ENCODE data around the gene PGS1. TPM values are rescaled to one million over a fixed set of nuclear protein-coding genes. Genes with fewer than 3 reads are reported as not detected.

The PGS1 gene
- total RNA-seq, 5 donors from 2014 or later (not counting 1 experiment from before 2014, with no cell fraction given) = 60.5 to 87.2 (median 78.9) TPM

DNA sequence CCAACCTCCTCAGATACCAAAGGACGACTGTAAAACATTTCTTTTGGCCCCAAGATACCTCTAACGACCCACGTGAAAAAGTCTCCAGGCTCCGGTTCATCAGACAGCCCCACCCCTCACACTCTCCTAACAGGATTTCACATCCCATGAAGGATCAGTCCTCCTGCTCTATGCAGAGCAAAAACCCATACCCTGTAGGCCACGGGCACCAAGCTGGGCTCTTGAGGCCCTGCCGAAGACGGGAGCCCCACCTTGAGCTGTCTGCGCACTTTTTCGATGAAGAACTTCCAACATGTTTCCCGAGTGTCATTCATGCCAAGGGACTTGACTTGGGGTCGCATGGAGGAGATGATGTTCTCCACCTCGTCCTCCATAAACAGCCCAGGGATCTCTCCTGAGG lies 89.9 kb downstream of the PGS1 start:
- no peaks in the 10 kb centered on the region for H3K36me3 Mint-ChIP-seq
- no peaks in the 10 kb centered on the region for H3K9me3 ChIP-seq
- 83% methylated on average over 11 of the region's 12 CpGs for WGBS (ENCODE audit: insufficient coverage)
- no peak overlapping the region for H3K4me3 Mint-ChIP-seq
- ChIA-PET POLR2A (no interaction called here), CTCF (no interaction called here)
- no peak for DNase-seq
- peaks cover 0 to 8% of the 10 kb centered on the region in 2 experiments for H3K27me3 ChIP-seq (replicated peaks in 1 of 2; ENCODE audit: control insufficient read depth in 2 of 2, extremely low read depth in 1 of 2, insufficient read depth in 2 of 2, low read length in 1 of 2)
- H3K27ac Mint-ChIP-seq = no peak overlapping the region
- no peaks in the 10 kb centered on the region for H3K4me1 Mint-ChIP-seq
- no peak overlapping the region for H3K27ac ChIP-seq (ENCODE audit: low read length)
- no peaks in the 10 kb centered on the region for H3K9me3 Mint-ChIP-seq
- no peak for ATAC-seq (replicated peaks in 1 of 4)
- H3K4me1 ChIP-seq (ENCODE audit: control insufficient read depth in 1 of 2, extremely low read depth in 1 of 2, insufficient read depth in 2 of 2, low read length in 2 of 2) = no peaks in the 10 kb centered on the region
- no peaks in the 10 kb centered on the region for H3K27me3 Mint-ChIP-seq
- H3K36me3 ChIP-seq (ENCODE audit: control insufficient read depth in 2 of 2, extremely low read depth in 1 of 2, insufficient read depth in 1 of 2, low read length in 1 of 2) = no peaks in the 10 kb centered on the region
- H3K4me3 ChIP-seq (ENCODE audit: control insufficient read depth in 1 of 2, extremely low read depth in 1 of 2, low read length in 1 of 2) = no peak overlapping the region

DNA sequence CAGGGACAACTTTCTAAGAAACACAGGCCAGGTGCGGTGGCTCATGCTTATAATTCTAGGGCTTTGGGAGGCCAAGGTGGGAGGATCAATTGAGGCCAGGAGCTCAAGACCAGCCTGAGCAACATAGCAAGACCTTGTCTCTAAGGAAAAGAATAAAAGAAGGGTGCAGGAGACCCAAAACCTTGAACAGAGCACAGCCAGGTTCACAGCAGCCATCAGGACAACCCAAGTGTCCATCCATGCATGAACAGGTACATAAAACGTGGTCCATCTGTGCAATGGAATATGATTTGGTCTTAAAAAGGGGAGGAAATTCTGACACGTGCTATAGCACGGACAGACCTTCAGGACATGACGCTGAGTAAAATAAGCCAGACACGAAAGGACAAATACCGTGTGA lies 91.0 kb downstream of the PGS1 start:
- CTCF ChIA-PET = no interaction called here

DNA sequence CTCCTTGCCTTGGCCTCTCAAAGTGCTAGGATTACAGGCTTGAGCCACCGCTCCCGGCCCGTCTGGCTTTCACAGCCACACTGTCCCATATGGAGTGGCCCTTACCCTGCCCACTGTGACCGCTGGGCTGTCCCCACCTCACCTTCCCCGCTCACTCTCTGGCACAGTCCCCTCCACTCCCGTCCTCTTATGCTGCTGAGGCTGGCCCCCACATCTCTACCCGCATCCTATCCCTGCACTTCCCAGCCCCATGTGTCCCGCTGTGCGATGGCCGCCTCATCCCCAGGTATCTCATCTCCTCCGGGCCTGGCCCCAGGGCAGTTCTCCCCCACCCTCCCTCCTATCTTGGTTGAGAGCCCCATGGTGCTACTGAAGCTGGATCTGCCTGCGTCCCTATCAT lies 93.2 kb downstream of the PGS1 start:
- no peak for DNase-seq
- H3K36me3 ChIP-seq (ENCODE audit: control insufficient read depth in 2 of 2, extremely low read depth in 1 of 2, insufficient read depth in 1 of 2, low read length in 1 of 2) = no peaks in the 10 kb centered on the region
- CTCF ChIA-PET = no interaction called here
- H3K9me3 ChIP-seq = no peaks in the 10 kb centered on the region
- H3K4me3 Mint-ChIP-seq = no peak overlapping the region
- no peak overlapping the region for H3K27ac Mint-ChIP-seq
- ATAC-seq (replicated peaks in 1 of 4) = no peak
- POLR2A ChIA-PET = no interaction called here
- no peaks in the 10 kb centered on the region for H3K9me3 Mint-ChIP-seq
- no peak overlapping the region for H3K27ac ChIP-seq (ENCODE audit: low read length)
- H3K4me3 ChIP-seq (ENCODE audit: control insufficient read depth in 1 of 2, extremely low read depth in 1 of 2, low read length in 1 of 2) = no peak overlapping the region
- 89% methylated on average over 10 of the region's 12 CpGs for whole genome bisulfite sequencing (ENCODE audit: insufficient coverage)
- H3K36me3 Mint-ChIP-seq = no peaks in the 10 kb centered on the region
- peaks cover 0 to 20% of the 10 kb centered on the region in 2 experiments for H3K4me1 ChIP-seq (ENCODE audit: control insufficient read depth in 1 of 2, extremely low read depth in 1 of 2, insufficient read depth in 2 of 2, low read length in 2 of 2)
- peaks cover 0 to 2% of the 10 kb centered on the region in 2 donors for H3K27me3 Mint-ChIP-seq
- H3K4me1 Mint-ChIP-seq = peaks cover 0 to 11% (median 6%) of the 10 kb centered on the region in 3 donors
- H3K27me3 ChIP-seq (replicated peaks in 1 of 2; ENCODE audit: control insufficient read depth in 2 of 2, extremely low read depth in 1 of 2, insufficient read depth in 2 of 2, low read length in 1 of 2) = peaks cover 0 to 20% of the 10 kb centered on the region in 2 experiments

More for the DNA sequence above, 91.0 kb downstream of the PGS1 start:
- POLR2A ChIA-PET = no interaction called here
- no peak overlapping the region for H3K27ac Mint-ChIP-seq
- DNase-seq (no peak), ATAC-seq (replicated peaks in 1 of 4) (no peak)
- Histone ChIP-seq H3K27me3 (replicated peaks in 1 of 2; ENCODE audit: control insufficient read depth in 2 of 2, extremely low read depth in 1 of 2, insufficient read depth in 2 of 2, low read length in 1 of 2) (peaks cover 0 to 8% of the 10 kb centered on the region in 2 experiments), H3K36me3 (ENCODE audit: control insufficient read depth in 2 of 2, extremely low read depth in 1 of 2, insufficient read depth in 1 of 2, low read length in 1 of 2) (no peaks in the 10 kb centered on the region), H3K4me3 (ENCODE audit: control insufficient read depth in 1 of 2, extremely low read depth in 1 of 2, low read length in 1 of 2) (no peak overlapping the region), H3K9me3 (no peaks in the 10 kb centered on the region), H3K27ac (ENCODE audit: low read length) (no peak overlapping the region), H3K4me1 (ENCODE audit: control insufficient read depth in 1 of 2, extremely low read depth in 1 of 2, insufficient read depth in 2 of 2, low read length in 2 of 2) (peaks cover 0 to 4% of the 10 kb centered on the region in 2 experiments)
- H3K4me1 Mint-ChIP-seq = peaks cover 0 to 2% (median 2%) of the 10 kb centered on the region in 3 donors
- no peaks in the 10 kb centered on the region for H3K9me3 Mint-ChIP-seq
- H3K27me3 Mint-ChIP-seq = no peaks in the 10 kb centered on the region
- 92% methylated on average over 7 of the region's 7 CpGs for WGBS (ENCODE audit: insufficient coverage)
- no peaks in the 10 kb centered on the region for H3K36me3 Mint-ChIP-seq
- H3K4me3 Mint-ChIP-seq = no peak overlapping the region

GRCh38 chr17:78472035-78472905 lies 93.8 kb downstream of the PGS1 start:
- POLR2A ChIA-PET = no interaction called here
- Histone ChIP-seq H3K9me3 (no peaks in the 10 kb centered on the region), H3K27ac (ENCODE audit: low read length) (no peak overlapping the region), H3K4me1 (ENCODE audit: control insufficient read depth in 1 of 2, extremely low read depth in 1 of 2, insufficient read depth in 2 of 2, low read length in 2 of 2) (peaks cover 0 to 20% of the 10 kb centered on the region in 2 experiments), H3K36me3 (ENCODE audit: control insufficient read depth in 2 of 2, extremely low read depth in 1 of 2, insufficient read depth in 1 of 2, low read length in 1 of 2) (no peaks in the 10 kb centered on the region), H3K27me3 (replicated peaks in 1 of 2; ENCODE audit: control insufficient read depth in 2 of 2, extremely low read depth in 1 of 2, insufficient read depth in 2 of 2, low read length in 1 of 2) (peaks cover 0 to 27% of the 10 kb centered on the region in 2 experiments), H3K4me3 (ENCODE audit: control insufficient read depth in 1 of 2, extremely low read depth in 1 of 2, low read length in 1 of 2) (no peak overlapping the region)
- peaks cover 0 to 11% (median 6%) of the 10 kb centered on the region in 3 donors for H3K4me1 Mint-ChIP-seq
- H3K27ac Mint-ChIP-seq = no peak overlapping the region
- no peak overlapping the region for H3K4me3 Mint-ChIP-seq
- H3K27me3 Mint-ChIP-seq = peaks cover 0 to 2% of the 10 kb centered on the region in 2 donors
- H3K36me3 Mint-ChIP-seq = no peaks in the 10 kb centered on the region
- WGBS (ENCODE audit: insufficient coverage) = 87% methylated on average over 12 of the region's 29 CpGs
- CTCF ChIA-PET = interaction anchor here in 1 of 2 donors (0.6 kb wide), 1 partner anchor 544 kb away, joined by 4 read pairs; no protein-coding TSS in a partner anchor
- ATAC-seq (replicated peaks in 1 of 4) = no peak
- DNase-seq = no peak
- H3K9me3 Mint-ChIP-seq = no peaks in the 10 kb centered on the region

GRCh38 chr17:78473951-78474613 lies 95.6 kb downstream of the PGS1 start:
- ChIA-PET CTCF (no interaction called here), POLR2A (no interaction called here)
- Histone ChIP-seq H3K4me3 (ENCODE audit: control insufficient read depth in 1 of 2, extremely low read depth in 1 of 2, low read length in 1 of 2) (no peak overlapping the region), H3K9me3 (no peaks in the 10 kb centered on the region), H3K36me3 (ENCODE audit: control insufficient read depth in 2 of 2, extremely low read depth in 1 of 2, insufficient read depth in 1 of 2, low read length in 1 of 2) (no peaks in the 10 kb centered on the region), H3K27me3 (replicated peaks in 1 of 2; ENCODE audit: control insufficient read depth in 2 of 2, extremely low read depth in 1 of 2, insufficient read depth in 2 of 2, low read length in 1 of 2) (peaks cover 0 to 28% of the 10 kb centered on the region in 2 experiments), H3K4me1 (ENCODE audit: control insufficient read depth in 1 of 2, extremely low read depth in 1 of 2, insufficient read depth in 2 of 2, low read length in 2 of 2) (peaks cover 0 to 20% of the 10 kb centered on the region in 2 experiments), H3K27ac (ENCODE audit: low read length) (no peak overlapping the region)
- no peak for DNase-seq
- Mint-ChIP-seq H3K27me3 (peaks cover 0 to 2% of the 10 kb centered on the region in 2 donors), H3K36me3 (no peaks in the 10 kb centered on the region), H3K27ac (no peak overlapping the region), H3K9me3 (no peaks in the 10 kb centered on the region), H3K4me3 (no peak overlapping the region), H3K4me1 (peaks cover 0 to 11% (median 6%) of the 10 kb centered on the region in 3 donors)
- 87% methylated on average over 9 of the region's 12 CpGs for WGBS (ENCODE audit: insufficient coverage)
- ATAC-seq (replicated peaks in 1 of 4) = no peak

All from T-cell (primary cell).